Glomerular visceral epithelial cell (primary cell): ENCODE results near the gene EXOC6.
A peak's percentile ranks its signal among the peaks of the same experiment; 100 is the strongest.
"Not testable (repeated sequence)": the region's sequence is repeated elsewhere in the genome, so short reads cannot be mapped to it uniquely, and the experiment has no call there.

Experiments used
- DNase-seq: peaks from one replicate; pipeline ENCODE4 v3.0.0-alpha.2; 2016; ENCODE audit errors: extremely low spot score

EXOC6 gene

GRCh38 chr10:92886334-92886961 lies 38.1 kb downstream of the EXOC6 start:
- DNase-seq: peak; percentile 40

GRCh38 chr10:92890471-92890870 lies 42.2 kb downstream of the EXOC6 start:
- DNase-seq: no peak

GRCh38 chr10:92891885-92892690 lies 43.8 kb downstream of the EXOC6 start:
- peak; percentile 98 for DNase-seq

- DNase-seq: no peak
Observed at GRCh38 chr10:92892691-92893054, 44.4 kb downstream of the EXOC6 start.

- peak; percentile 7 for DNase-seq
Observed at GRCh38 chr10:92894081-92894655, 45.8 kb downstream of the EXOC6 start.

GRCh38 chr10:92897916-92898315 lies 49.6 kb downstream of the EXOC6 start:
- no peak for DNase-seq

GRCh38 chr10:92901819-92902251 lies 53.5 kb downstream of the EXOC6 start:
- DNase-seq: no peak

GRCh38 chr10:92903633-92904032 lies 55.3 kb downstream of the EXOC6 start:
- DNase-seq: no peak

- no peak for DNase-seq
Observed at GRCh38 chr10:92907280-92907679, 59.0 kb downstream of the EXOC6 start.

GRCh38 chr10:92912631-92913030 lies 64.3 kb downstream of the EXOC6 start:
- DNase-seq: not testable (repeated sequence)

- no peak for DNase-seq
Observed at GRCh38 chr10:92913973-92914372, 65.7 kb downstream of the EXOC6 start.

- peak; percentile 55 for DNase-seq
Observed at GRCh38 chr10:92914478-92915325, 66.4 kb downstream of the EXOC6 start.

GRCh38 chr10:92915892-92916291 lies 67.6 kb downstream of the EXOC6 start:
- no peak for DNase-seq

GRCh38 chr10:92916433-92916832 lies 68.1 kb downstream of the EXOC6 start:
- DNase-seq: no peak

- DNase-seq: no peak
Observed at GRCh38 chr10:92918603-92919002, 70.3 kb downstream of the EXOC6 start.

GRCh38 chr10:92920866-92921265 lies 72.5 kb downstream of the EXOC6 start:
- no peak for DNase-seq

- DNase-seq: no peak
Observed at GRCh38 chr10:92923416-92923815, 75.1 kb downstream of the EXOC6 start.

- no peak for DNase-seq
Observed at GRCh38 chr10:92929896-92930295, 81.6 kb downstream of the EXOC6 start.

GRCh38 chr10:92931597-92931996 lies 83.3 kb downstream of the EXOC6 start:
- no peak for DNase-seq

- no peak for DNase-seq
Observed at GRCh38 chr10:92937876-92938275, 89.6 kb downstream of the EXOC6 start.

GRCh38 chr10:92938841-92939240 lies 90.5 kb downstream of the EXOC6 start:
- DNase-seq: no peak

GRCh38 chr10:92942226-92942625 lies 93.9 kb downstream of the EXOC6 start:
- DNase-seq: no peak
